Measurements from ENCODE around the gene LILRB5. TPM values are rescaled to one million over a fixed set of nuclear protein-coding genes. Genes with fewer than 3 reads are reported as not detected.
"Not testable (repeated sequence)": the region's sequence is repeated elsewhere in the genome, so short reads cannot be mapped to it uniquely, and the experiment has no call there.

LILRB5 gene
- polyA plus RNA-seq, 4 donors: 2.4 to 10.9 (median 2.8) TPM

- DNase-seq (ENCODE audit: low read depth in 4 of 4, low spot score in 3 of 4): not testable (repeated sequence)
Measured at GRCh38 chr19:54277111-54277615, 20.1 kb upstream of the LILRB5 start.

- DNase-seq (ENCODE audit: low read depth in 4 of 4, low spot score in 3 of 4): no peak
Measured at GRCh38 chr19:54275951-54276350, 18.9 kb upstream of the LILRB5 start.

DNA sequence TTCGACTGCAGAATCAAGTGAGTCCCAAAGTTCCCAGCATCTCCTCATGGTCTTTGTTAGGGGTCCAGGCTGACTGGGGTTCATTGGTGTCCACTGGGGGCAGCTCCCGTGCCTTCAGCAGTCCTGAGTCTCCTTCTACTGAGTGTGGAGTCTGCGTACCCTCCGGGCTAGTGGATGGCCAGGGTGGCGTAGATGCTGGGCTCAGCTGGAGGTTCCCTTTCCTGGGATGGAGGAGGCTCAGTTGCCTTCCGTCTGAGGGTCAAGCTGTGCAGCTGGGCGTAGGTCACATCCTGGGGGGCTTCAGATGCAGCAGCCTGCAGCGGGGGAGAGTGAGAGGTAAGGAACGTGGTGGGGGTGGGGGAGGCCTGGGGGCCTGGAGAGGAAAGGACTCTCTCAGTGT, 17.4 kb upstream of the LILRB5 start:
- not testable (repeated sequence) for DNase-seq (ENCODE audit: low read depth in 4 of 4, low spot score in 3 of 4)

- no peak for DNase-seq (ENCODE audit: low read depth in 4 of 4, low spot score in 3 of 4)
Measured at GRCh38 chr19:54273821-54274220, 16.7 kb upstream of the LILRB5 start.

GRCh38 chr19:54272181-54272580, 15.1 kb upstream of the LILRB5 start:
- not testable (repeated sequence) for DNase-seq (ENCODE audit: low read depth in 4 of 4, low spot score in 3 of 4)

DNA sequence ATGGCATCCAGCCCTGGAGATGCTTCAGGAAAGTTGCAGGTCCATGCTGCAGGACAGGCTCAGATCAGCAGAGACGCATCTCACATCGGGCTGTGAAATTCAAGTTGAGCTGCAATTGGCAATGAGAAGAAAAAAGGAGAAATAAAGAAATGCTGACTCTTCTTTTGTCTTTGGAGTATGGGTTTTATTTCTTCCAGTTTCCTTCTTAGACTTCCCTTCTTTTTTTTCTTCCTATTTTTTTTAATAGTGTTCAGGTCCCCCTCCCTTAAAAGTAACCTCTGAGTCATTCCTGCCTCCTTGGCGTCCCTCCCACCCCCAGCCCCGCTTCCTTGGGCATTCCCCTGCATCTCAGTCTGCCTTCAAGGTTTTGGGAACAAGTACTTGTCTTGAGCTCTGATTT, 14.5 kb upstream of the LILRB5 start:
- DNase-seq (ENCODE audit: low read depth in 4 of 4, low spot score in 3 of 4): not testable (repeated sequence)

GRCh38 chr19:54271106-54271505, 14.0 kb upstream of the LILRB5 start:
- DNase-seq (ENCODE audit: low read depth in 4 of 4, low spot score in 3 of 4): no peak

DNA sequence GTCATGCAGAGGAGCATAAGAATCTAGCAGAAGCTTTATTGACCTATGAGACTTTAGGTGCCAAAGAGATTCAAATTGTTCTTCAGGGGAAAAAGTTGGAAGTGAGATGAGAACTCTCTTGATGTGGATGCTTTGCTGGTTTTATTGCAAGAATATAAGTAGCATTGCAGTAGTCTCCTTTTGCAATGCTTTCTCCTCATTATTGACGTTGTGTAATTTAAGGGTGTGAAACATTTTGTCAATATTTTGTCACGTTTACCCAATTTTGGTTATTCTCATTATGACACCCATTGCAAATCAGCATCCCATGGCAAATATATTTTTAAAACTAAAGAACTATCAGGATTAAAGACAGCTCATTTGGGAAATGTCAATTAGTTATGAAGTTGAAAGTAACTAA, 11.9 kb upstream of the LILRB5 start:
- DNase-seq (ENCODE audit: low read depth in 4 of 4, low spot score in 3 of 4): no peak

GRCh38 chr19:54266133-54266532, 9.1 kb upstream of the LILRB5 start:
- peak; percentile 43 to 77 (median 67) for DNase-seq (ENCODE audit: low read depth in 4 of 4, low spot score in 3 of 4)

DNA sequence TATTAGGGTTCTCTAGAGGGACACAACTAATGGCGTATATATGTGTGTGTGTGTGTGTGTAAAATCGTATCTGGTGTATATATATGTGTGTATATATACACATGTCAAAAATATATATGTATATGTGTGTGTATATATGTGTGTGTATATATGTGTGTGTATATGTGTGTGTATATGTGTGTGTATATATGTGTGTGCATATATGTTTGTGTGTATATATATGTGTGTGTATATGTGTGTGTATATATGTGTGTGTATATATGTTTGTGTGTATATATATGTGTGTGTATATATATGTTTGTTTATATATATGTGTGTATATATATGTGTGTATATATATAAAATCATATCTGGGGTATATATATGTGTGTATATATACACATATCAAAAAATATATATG, 5.4 kb upstream of the LILRB5 start:
- DNase-seq (ENCODE audit: low read depth in 4 of 4, low spot score in 3 of 4): no peak

- DNase-seq (ENCODE audit: low read depth in 4 of 4, low spot score in 3 of 4): no peak
Measured at GRCh38 chr19:54262066-54262465, 5.0 kb upstream of the LILRB5 start.

- DNase-seq (ENCODE audit: low read depth in 4 of 4, low spot score in 3 of 4): no peak
Measured at GRCh38 chr19:54256250-54257115, 590 bp downstream of the LILRB5 start.

DNA sequence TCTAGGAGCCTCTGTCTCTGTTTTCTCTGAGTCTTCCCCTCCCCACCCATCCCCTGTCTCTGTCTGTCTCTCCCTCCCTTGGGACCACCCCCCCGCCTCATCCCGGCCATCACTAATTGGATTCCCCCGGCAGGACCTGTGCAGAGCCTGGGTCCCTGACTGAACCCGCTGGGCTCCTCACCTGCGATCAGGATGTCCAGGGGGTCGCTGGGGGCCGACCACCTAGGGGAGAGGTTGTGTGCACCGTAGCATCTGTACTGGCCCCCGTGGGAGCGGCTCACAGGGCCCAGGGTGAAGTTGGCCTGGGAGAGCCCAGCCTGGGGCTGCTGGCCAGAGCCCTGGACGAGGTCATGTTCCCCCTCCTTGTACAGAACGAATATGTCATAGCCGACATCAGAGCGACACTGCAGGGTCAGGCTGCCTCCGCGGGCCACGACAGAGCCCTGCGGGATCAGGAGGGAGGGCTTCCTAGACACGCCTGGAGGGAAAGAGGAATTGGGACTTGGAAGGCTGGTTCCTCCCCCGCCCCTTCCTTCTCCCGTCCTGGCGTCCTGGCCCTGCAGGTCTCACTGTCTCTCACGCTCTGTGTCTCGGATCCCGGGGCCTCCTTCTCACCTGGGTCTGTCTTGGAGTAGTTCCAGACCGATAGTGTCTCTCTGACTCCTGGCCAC, 1.8 kb downstream of the LILRB5 start:
- no peak for DNase-seq (ENCODE audit: low read depth in 4 of 4, low spot score in 3 of 4)

- DNase-seq (ENCODE audit: low read depth in 4 of 4, low spot score in 3 of 4): no peak
Measured at GRCh38 chr19:54254195-54254906, 2.7 kb downstream of the LILRB5 start.

- DNase-seq (ENCODE audit: low read depth in 4 of 4, low spot score in 3 of 4): no peak
Measured at GRCh38 chr19:54253331-54254194, 3.5 kb downstream of the LILRB5 start.

GRCh38 chr19:54252845-54253244, 4.2 kb downstream of the LILRB5 start:
- no peak for DNase-seq (ENCODE audit: low read depth in 4 of 4, low spot score in 3 of 4)

DNA sequence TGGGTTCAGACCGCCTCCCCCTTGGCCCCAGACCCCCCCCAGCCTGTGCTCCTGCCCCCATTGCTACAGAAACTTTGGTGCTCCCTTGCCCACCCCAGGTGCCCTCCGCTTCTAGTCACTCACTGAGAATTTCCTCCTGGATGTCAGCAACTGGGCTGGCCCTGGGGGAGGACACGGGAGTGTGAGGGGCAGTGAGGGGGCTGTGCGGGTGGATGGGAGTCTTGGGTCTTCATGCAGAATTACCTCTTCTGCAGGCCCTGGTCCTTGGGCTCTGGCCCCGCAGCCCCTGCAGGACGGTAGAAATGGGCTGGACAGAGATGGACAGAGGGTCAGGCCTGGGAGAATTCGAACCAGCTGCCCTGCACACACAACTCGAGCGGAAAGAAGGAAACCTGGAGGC, 4.8 kb downstream of the LILRB5 start:
- no peak for DNase-seq (ENCODE audit: low read depth in 4 of 4, low spot score in 3 of 4)

DNA sequence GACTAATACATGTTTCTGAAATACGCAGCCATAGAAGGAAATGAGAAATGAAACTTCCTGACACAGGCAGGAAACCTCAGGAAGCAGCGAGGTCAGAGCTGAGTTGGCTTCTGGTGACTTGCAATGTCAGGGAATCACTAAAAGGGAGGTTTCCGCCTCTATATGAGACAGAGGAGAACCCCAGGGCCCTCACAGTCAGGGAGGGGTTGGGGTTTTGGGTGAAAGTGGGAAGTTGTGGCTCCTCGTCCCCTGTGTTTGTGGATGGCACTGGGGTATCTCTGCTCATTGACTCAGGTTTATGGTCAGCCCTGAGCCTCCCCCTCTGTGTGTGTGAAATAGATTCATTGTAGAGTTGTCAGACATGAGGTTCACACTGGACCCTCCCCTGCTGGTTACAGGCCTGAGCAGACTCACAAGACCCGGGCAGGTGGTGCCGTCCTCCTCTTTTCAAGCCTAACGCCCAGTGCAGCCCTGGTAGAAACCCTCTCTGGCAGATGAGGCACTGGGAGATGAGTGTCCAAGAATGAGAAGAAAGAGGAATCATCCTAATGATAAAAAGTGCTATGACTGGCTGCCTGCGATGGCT, 9.0 kb downstream of the LILRB5 start:
- DNase-seq (ENCODE audit: low read depth in 4 of 4, low spot score in 3 of 4): no peak

- no peak for DNase-seq (ENCODE audit: low read depth in 4 of 4, low spot score in 3 of 4)
Measured at GRCh38 chr19:54247106-54247930, 9.8 kb downstream of the LILRB5 start.

Data from left renal pelvis (tissue), 4 donors.